Gastrocnemius medialis (tissue), 4 donors: ENCODE measurements around the gene MARCHF3. TPM values are rescaled to one million over a fixed set of nuclear protein-coding genes. Genes with fewer than 3 reads are reported as not detected.

ENCODE experiments used
- ATAC-seq, 2 donors: fragments of 150-250 bp; one replicate each; pipeline ENCODE4 v1.9.1; 2016
- DNase-seq, 2 donors: peaks; one replicate each; pipeline ENCODE4 v3.0.0-alpha.2; 2019
- H3K27ac ChIP-seq, 4 donors: fragments of 200-600 bp; sonication (generic); 1 replicate in 1 of 4; 2 replicates in 3 of 4; pipeline ENCODE4 v1.5.1; 2016 to 2018; ENCODE audit warnings: mild to moderate bottlenecking in 2 of 4, moderate library complexity in 1 of 4
- H3K27me3 ChIP-seq, 3 donors: fragments of 200-600 bp; sonication (generic) in 2 of 3; 1 replicate in 1 of 3; 2 replicates in 2 of 3; pipeline versions ENCODE4 v1.5.1 to v1.6.0; 2016 to 2019; ENCODE audit warnings: mild to moderate bottlenecking in 1 of 3, moderate library complexity in 1 of 3
- H3K36me3 ChIP-seq, 2 donors: fragments of 200-600 bp; sonication (generic) in 1 of 2; one replicate each; pipeline ENCODE4 v1.5.1; 2017 to 2018
- H3K4me1 ChIP-seq, 2 donors: fragments of 200-600 bp; sonication (generic) in 1 of 2; one replicate each; pipeline ENCODE4 v1.5.1; 2016 to 2017; ENCODE audit warnings: mild to moderate bottlenecking in 2 of 2
- H3K4me3 ChIP-seq, 4 donors: fragments of 200-600 bp; sonication (generic) in 3 of 4; 1 replicate in 1 of 4; 2 replicates in 3 of 4; pipeline ENCODE4 v1.5.1; 2016 to 2019; ENCODE audit warnings: mild to moderate bottlenecking in 2 of 4
- H3K9me3 ChIP-seq, 3 donors: fragments of 200-600 bp; sonication (generic) in 2 of 3; 1 replicate in 1 of 3; 2 replicates in 2 of 3; pipeline ENCODE4 v1.5.1; 2016 to 2019
- POLR2A ChIP-seq, 2 donors: fragments of 450-650 bp; IDR thresholded peaks; one replicate each; pipeline ENCODE4 v1.6.1; 2017; ENCODE audit warnings: antibody characterized with exemption in 2 of 2, mild to moderate bottlenecking in 2 of 2, moderate library complexity in 2 of 2
- in situ Hi-C, 4 donors: fragments of 200-750 bp; cut with MboI; loops; one replicate each; pipeline versions ENCODE4 v1.15.0 to v1.8.0; 2017; ENCODE audit warnings: low sequenced_read_pairs in 4 of 4
- intact Hi-C: fragments of 100-400 bp; cut with DNase I; formaldehyde crosslinking; loops from one replicate; pipeline ENCODE4 v1.15.1; 2023; ENCODE audit warnings: low total_unique reads
- total RNA-seq, 4 donors: library from RNA; depleted of rRNA; stranded (reverse); fragments of >200 nt; gene quantifications; one replicate each; pipeline versions ENCODE4 v1.1.0 to v1.2.3, GENCODE V29; 2016
- TF ChIP-seq, protein P1 (sequence below), 5 experiments: fragments of 450-650 bp in 3 of 5; fragments of 200-600 bp in 2 of 5; sonication (generic) in 2 of 5; IDR thresholded peaks in 4 of 5; conservative IDR thresholded peaks in 1 of 5; 1 replicate in 4 of 5; 2 replicates in 1 of 5; pipeline ENCODE4 v1.5.1; 2016 to 2019; ENCODE audit warnings: antibody characterized with exemption in 5 of 5, mild to moderate bottlenecking in 3 of 5, moderate library complexity in 3 of 5

The MARCHF3 gene
- total RNA-seq, 4 donors from 2014 or later: 2.4 to 6.2 (median 3.6) TPM

DNA sequence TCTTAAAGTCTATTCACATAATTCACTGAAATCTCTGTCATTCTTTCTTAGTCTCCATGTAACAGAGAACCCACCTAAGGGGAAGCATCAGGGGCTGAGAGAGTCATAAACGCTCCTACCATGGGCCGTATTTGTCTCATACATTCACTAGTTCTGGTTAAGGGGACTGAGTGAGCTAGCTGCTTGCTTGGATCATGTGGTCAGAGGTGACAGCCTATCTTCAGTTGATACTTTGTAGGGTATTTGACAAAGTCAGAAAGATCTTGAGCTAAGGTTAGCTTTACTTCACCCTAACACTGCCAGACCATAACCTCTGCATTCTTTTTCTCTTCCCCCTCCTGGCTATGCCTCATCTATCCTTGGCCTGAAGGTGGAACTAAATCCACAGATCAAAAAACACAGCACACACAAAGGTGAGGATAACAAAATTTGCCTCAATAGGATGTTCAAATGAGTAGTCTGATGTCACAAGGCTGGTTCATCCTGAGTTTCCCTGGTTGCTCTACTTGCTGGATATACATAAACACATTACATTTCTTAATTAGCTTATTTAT is 66.5 kb downstream of the MARCHF3 start:
- H3K4me3 ChIP-seq: no peak overlapping the region
- in situ Hi-C loops (no loop called here), intact Hi-C loops (no loop called here)
- DNase-seq (no peak), ATAC-seq (no peak)
- H3K4me1 ChIP-seq: peaks cover 0 to 5% of the 10 kb centered on the region in 2 donors
- no peaks in the 10 kb centered on the region for H3K9me3 ChIP-seq
- H3K27me3 ChIP-seq: no peaks in the 10 kb centered on the region
- TF ChIP-seq POLR2A (IDR thresholded peaks at IDR 0.05): no peak
- TF ChIP-seq, protein P1, sequence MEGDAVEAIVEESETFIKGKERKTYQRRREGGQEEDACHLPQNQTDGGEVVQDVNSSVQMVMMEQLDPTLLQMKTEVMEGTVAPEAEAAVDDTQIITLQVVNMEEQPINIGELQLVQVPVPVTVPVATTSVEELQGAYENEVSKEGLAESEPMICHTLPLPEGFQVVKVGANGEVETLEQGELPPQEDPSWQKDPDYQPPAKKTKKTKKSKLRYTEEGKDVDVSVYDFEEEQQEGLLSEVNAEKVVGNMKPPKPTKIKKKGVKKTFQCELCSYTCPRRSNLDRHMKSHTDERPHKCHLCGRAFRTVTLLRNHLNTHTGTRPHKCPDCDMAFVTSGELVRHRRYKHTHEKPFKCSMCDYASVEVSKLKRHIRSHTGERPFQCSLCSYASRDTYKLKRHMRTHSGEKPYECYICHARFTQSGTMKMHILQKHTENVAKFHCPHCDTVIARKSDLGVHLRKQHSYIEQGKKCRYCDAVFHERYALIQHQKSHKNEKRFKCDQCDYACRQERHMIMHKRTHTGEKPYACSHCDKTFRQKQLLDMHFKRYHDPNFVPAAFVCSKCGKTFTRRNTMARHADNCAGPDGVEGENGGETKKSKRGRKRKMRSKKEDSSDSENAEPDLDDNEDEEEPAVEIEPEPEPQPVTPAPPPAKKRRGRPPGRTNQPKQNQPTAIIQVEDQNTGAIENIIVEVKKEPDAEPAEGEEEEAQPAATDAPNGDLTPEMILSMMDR (IDR thresholded peaks at IDR 0.05 in 4 of 5, conservative IDR thresholded peaks at IDR 0.05 in 1 of 5): no peak
- H3K36me3 ChIP-seq: no peaks in the 10 kb centered on the region
- no peak overlapping the region for H3K27ac ChIP-seq

DNA sequence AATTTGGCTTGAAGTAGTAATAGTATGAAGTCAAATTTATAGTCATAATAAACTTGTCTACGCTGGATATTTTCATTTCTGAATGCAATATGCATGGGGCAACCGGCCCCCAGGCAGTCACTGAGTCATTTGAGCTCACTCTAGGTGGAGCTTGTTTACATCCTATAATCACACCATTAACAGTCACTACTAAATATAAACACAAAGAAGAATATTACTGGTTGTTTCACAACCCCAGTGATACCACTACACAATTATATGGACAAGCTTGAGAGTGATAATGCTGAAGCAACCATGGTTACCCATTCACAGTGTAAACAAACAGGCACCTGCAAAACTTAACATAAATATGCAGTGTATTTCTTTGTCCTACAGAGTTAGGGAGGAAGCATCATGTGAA is 68.7 kb downstream of the MARCHF3 start:
- Histone ChIP-seq H3K4me3 (no peak overlapping the region), H3K27me3 (no peaks in the 10 kb centered on the region), H3K36me3 (no peaks in the 10 kb centered on the region), H3K27ac (no peak overlapping the region), H3K9me3 (no peaks in the 10 kb centered on the region), H3K4me1 (peaks cover 0 to 5% of the 10 kb centered on the region in 2 donors)
- intact Hi-C loops (no loop called here), in situ Hi-C loops (no loop called here)
- DNase-seq (no peak), ATAC-seq (no peak)
- TF ChIP-seq, protein P1 (IDR thresholded peaks at IDR 0.05 in 4 of 5, conservative IDR thresholded peaks at IDR 0.05 in 1 of 5): no peak

DNA sequence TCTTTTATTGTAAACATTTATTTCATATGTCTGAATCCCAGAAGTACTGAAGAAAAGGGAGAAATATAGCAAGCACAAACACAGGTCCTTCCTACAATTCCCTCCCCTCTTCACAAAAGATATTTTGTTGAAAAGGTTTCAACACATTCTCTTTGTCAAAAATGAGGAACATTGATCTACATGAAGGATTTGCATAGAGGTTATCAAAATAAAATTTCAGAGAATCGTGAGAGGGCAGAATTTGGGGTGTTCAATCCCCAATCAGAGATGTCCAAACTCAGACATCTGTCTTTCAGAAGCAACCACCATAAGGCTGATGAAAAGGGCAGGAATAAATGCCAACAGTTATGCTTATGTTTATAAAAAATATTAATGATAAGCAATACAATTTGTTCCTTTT is 69.2 kb downstream of the MARCHF3 start:
- Histone ChIP-seq H3K4me1 (peaks cover 0 to 5% of the 10 kb centered on the region in 2 donors), H3K9me3 (no peaks in the 10 kb centered on the region), H3K4me3 (no peak overlapping the region), H3K36me3 (no peaks in the 10 kb centered on the region), H3K27me3 (no peaks in the 10 kb centered on the region), H3K27ac (no peak overlapping the region)
- TF ChIP-seq POLR2A (IDR thresholded peaks at IDR 0.05): no peak
- TF ChIP-seq, protein P1 (IDR thresholded peaks at IDR 0.05 in 4 of 5, conservative IDR thresholded peaks at IDR 0.05 in 1 of 5): no peak
- ATAC-seq: no peak
- in situ Hi-C loops (no loop called here), intact Hi-C loops (no loop called here)
- no peak for DNase-seq

DNA sequence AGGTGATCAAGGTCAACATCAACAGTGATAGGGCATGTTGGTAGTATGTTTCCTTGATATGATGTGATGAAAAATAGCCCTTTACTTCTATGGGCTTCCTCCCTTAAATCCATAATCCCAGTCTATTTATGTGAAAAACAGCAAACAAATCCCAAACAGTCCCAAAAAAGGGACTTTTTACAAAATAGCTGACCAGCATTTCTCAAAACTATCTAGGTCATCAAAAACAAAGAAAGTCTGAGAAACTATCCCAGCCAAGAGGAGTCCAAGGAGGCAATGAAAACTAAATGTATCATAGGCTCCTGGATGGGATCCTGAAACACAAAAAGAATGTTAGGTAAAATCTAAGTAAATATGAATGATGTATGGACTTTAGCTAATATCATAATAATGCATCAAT is 71.2 kb downstream of the MARCHF3 start:
- Histone ChIP-seq H3K4me3 (no peak overlapping the region), H3K27ac (no peak overlapping the region), H3K9me3 (no peaks in the 10 kb centered on the region), H3K4me1 (peaks cover 0 to 5% of the 10 kb centered on the region in 2 donors), H3K36me3 (no peaks in the 10 kb centered on the region), H3K27me3 (no peaks in the 10 kb centered on the region)
- ATAC-seq (no peak), DNase-seq (no peak)
- TF ChIP-seq, protein P1 (IDR thresholded peaks at IDR 0.05 in 4 of 5, conservative IDR thresholded peaks at IDR 0.05 in 1 of 5): no peak
- TF ChIP-seq POLR2A (IDR thresholded peaks at IDR 0.05): no peak
- in situ Hi-C loops (no loop called here), intact Hi-C loops (no loop called here)

DNA sequence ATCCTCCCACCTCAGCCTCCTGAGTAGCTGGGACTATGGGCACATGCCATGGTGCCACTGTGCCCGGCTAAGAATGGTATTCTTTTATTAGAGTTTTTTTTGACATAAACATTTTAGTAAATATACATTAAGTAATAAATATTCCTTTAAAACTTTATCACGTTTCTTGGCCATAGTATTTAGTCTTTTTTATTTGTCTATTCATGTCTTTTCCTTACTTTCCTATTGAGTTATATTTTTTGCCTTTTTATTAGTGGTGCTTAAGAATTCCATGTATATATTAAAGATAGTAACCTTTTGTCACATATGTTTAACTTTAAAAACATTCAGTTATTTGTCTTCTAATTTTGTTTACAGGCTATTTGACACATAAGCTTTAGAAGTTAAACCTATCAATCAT is 73.4 kb downstream of the MARCHF3 start:
- Histone ChIP-seq H3K9me3 (no peaks in the 10 kb centered on the region), H3K4me3 (no peak overlapping the region), H3K36me3 (no peaks in the 10 kb centered on the region), H3K27ac (no peak overlapping the region), H3K27me3 (no peaks in the 10 kb centered on the region), H3K4me1 (peaks cover 0 to under 1% of the 10 kb centered on the region in 2 donors)
- TF ChIP-seq POLR2A (IDR thresholded peaks at IDR 0.05): no peak
- TF ChIP-seq, protein P1 (IDR thresholded peaks at IDR 0.05 in 4 of 5, conservative IDR thresholded peaks at IDR 0.05 in 1 of 5): no peak
- intact Hi-C loops: no loop called here
- no peak for ATAC-seq
- DNase-seq: no peak
- in situ Hi-C loops: no loop called here
